Measurements from ENCODE around the gene NSL1.

Gene NSL1

GRCh38 chr1:212683357-212683722 is 108.2 kb downstream of the NSL1 start:
- DNase-seq = no peak

DNA sequence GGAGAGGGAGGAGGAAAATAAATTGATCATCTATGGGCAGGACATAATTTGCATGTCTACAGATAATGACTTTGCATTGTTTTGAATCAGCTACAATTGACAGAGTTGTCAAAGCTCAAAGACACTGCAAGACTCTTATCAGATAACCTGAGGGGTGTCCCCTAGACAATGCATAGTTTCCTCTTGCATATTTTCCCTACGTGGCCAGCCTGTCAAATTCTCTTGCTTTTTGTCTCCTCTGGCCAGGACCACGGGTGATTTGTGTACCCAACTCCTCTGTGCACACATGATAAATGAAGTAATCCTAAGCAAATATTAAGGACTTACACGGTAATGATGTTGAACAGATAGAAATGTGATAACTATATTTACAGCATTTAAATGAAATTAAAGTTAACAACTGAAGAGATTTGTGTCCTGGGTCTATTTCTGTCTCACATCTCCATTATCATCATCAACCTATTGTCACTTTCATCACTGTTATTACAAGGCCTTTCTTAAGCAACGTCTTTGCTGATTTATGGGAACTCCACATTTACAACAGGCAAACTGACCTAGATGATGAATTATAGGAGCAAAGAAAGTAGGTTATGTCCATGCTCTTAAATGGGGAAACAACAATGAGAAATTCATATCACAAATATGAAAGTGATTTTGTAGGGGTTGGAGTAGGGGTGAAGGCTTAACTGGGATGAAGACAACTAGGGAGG is 110.7 kb downstream of the NSL1 start:
- DNase-seq = no peak

DNA sequence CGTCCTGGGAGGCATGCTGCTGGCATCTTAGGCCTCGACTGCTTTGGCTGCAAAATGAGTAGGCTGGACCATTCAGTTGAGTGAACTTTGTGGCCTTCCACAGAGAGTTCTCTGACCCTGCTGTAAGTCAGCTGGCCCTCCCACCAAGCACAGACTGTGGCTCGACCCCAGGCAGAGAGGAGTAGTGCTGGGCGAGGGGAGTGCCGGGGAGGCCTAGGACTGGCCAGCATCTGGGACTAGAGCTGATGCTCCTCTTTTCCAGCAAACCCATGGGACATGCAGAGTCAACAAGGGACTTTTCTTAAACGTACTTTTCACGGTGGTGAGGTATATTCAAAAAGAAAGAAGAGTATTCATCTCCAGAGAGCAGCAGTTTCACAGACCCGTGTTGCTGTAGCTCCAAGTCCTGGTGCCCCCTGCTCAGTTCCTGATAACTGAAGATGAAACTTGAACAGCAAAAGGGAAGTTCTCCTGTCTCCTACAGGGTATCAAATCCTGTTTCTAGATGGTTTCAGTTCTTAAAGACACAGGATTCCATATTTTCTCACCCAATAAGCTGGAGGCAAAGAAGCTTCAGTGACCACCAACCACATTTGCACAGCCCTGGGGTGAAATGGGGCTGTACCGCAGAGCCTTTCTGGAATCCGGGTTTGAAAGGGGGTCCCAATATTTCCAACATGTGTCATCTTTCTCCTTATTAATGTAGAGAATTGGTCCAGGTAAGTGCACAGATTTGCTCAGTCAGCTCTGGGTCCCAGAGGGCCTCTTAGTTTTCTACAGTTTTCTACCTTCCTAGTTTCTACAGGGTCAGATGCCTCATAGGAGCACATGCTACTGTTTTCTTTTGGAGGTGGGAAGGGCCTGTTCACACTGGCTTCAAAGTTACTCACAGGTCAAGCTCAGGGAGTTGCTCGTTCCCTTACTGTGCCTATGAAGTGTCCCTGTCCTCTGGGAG is 112.8 kb downstream of the NSL1 start:
- no peak for DNase-seq

- DNase-seq = no peak
Measured at GRCh38 chr1:212677573-212677972, 114.0 kb downstream of the NSL1 start.

DNA sequence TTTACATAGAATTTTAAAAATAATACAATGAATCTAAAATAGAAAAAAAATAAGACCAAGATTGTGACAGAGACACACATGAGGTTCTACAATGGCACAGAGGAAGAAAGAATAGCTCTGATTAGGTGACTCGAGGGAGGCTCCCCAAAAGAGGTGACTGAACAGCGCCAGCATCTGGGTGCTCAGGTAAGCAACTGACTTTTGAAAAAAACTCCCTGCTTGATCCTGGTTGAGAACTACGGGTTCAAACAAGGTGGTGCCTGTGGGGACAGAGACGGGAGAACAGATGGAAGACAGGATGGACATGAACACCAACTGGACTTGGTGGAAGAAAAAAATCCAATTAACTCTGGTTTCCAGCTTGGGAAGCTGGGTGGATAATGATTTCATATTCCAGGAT is 114.4 kb downstream of the NSL1 start:
- no peak for DNase-seq

Measured in HCEC 1CT (cell line).